ENCODE results near the gene ATXN2L.
"Not testable (repeated sequence)": the region's sequence is repeated elsewhere in the genome, so short reads cannot be mapped to it uniquely, and the experiment has no call there.

The ATXN2L gene

DNA sequence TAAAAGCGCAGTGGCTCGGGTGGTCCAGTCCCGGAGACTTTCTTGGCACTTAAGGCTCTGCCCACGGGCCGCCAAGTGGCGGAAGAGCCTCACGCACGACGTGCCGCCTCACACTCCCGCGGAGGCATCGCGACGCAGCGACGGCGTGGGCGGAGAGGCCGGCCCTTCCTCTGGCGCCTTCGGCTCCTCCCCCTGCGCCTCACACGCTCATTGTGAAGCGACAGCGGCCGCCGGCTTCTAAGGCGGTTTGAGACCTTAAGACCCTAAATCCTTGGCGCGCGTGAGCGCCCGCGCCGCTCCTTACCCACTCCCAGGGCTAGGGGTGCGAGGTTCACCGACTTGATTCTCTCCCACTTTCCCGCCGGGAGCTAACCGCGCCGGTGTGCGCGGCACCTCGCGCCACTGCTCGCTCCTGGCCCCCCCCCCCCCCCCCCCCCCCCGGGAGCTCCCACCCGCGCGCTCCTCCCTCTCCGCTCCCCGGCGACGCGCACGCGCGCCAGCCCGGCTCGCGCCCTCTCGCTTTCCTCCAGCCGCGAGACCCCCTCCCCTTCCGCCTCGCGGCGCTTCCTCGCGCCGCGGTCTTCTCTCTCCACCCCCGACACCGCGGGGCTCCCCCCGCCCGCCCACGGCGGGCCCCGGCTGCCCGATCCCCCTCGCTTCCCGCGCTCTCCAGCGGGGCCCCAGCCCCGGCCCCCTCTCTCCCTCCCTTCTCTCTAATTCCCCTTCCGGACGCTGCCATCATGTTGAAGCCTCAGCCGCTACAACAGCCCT lies at the start of gene ATXN2L:
TSS of gene ATXN2L (plus strand) at position 480 of the 771 bp plus-strand sequence. CDS start at position 741, 261 bp downstream.
- DNase-seq, result peak; percentile 94

DNA sequence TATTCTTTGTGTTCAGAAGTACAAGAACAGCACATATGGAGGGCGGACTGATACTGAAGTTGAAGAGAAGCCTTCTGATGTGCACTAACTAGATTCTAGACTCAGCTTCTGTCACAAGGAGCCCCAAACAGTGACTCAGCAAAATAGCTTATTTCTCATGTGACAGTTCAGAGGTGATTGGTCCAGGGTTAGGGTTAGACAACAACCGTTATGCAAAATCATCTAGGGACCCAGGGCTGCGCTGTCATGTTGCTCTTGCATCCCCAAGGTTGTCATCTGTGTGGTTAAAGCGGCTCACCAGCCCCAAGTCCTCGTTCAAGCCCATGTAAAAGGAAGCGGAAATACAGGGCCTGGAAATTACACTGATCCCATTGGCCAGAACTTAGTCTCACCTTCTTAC lies 41.1 kb upstream of the ATXN2L start:
- not testable (repeated sequence) for DNase-seq

DNA sequence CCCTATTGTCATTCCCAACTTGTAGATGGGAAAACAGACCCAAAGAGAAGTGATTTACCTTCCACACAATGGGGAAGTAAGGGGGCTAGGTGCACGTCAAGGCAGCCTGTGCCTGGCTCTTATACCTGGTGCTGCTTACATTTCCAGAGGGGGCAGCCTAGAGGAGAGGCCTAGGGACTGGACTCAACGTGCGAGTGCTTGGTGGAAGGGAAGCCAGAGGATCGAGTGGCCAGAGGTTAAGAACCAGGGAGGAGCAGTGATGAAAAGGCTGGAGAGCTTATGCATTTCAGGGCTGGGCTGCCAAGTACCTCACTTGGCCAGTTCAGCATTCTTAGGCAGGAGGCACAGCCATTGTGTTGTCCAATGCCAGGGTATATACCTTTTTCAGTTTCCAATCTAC lies 40.4 kb upstream of the ATXN2L start:
- DNase-seq, result not testable (repeated sequence)

DNA sequence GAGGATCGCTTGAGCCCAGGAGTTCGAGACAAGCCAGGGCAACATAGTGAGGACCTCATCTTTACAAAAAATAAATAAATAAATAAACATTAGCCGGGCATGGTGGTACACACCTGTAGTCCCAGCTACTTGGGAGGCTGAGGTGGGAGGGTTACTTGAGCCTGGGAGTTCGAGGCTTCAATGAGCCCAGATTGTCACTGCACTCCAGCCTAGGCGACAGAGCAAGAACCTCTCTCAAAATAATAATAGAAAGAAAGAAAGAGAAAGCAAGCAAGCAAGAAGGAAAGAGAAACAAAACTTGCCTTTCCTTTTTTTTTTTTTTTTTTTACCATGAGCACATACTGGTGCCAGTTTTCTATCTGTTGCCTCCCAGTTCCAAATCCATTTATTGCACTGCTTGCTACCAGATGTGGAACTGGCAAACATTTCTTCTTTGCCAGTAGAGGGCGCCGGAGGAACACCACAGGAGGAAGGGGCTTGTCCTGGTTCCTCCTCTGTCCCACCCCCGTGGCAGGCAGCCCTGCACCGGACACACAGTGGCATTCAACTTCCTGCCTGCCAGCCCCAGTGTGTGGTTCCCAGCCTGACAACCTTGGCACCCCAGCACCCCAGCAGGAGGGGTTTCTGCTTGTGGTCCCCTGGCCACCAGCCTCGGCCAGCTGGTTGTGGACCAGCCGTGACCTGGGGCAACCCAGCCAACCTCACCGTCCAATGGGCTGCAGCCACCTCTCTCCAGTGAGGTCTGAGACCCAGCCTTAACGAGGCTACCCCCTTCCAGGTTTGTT lies 20.4 kb upstream of the ATXN2L start:
- not testable (repeated sequence) for DNase-seq

DNA sequence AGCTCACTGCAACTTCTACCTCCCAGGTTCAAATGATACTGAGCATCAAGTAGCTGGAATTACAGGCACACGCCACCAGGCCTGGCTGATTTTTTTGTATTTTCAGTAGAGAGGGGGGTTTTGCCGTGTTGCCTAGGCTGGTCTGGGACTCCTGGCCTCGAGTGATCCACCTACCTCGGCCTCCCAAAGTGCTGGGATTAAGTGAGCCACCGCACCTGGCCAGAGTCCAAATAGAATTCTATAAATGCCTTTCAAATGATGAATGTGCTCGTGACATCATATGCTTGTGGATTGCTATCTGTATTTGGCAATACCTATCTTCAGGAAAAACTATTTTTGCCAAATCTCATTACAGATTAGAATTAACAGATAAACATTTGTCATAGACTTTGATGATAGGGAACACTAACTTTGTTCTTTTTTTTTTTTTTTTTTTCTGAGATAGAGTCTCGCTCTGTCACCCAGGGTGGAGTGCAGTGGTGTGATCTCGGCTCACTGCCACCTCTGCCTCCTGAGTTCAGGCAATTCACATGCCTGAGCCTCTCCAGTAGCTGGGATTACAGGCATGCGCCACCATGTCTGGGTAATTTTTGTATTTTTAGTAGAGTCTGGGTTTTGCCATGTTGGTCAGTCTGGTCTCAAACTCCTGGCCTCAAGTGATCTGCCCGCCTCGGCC lies 15.2 kb upstream of the ATXN2L start:
- DNase-seq, result not testable (repeated sequence)

- no peak for DNase-seq
Measured at GRCh38 chr16:28820016-28820415, 2.8 kb upstream of the ATXN2L start.

- not testable (repeated sequence) for DNase-seq
Measured at GRCh38 chr16:28820546-28820945, 2.3 kb upstream of the ATXN2L start.

GRCh38 chr16:28821874-28822519 lies 802 bp upstream of the ATXN2L start:
- no peak for DNase-seq

- no peak for DNase-seq
Measured at GRCh38 chr16:28823291-28823872, 583 bp downstream of the ATXN2L start.

- DNase-seq, result peak; percentile 96
Measured at GRCh38 chr16:28823873-28824716, 1.3 kb downstream of the ATXN2L start.

DNA sequence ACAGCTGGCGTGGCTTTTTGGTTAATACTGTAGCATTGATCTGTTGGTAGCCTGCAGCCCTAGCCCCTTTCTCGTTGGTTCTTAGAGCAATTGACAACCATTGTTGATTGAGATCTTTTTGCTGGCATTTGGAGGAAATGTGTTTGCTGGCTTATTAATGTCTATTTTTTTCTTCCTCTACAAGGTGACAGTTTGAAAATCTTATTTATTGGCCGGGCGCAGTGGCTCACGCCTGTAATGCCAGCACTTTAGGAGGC lies 1.8 kb downstream of the ATXN2L start:
- DNase-seq, result no peak

- DNase-seq, result no peak
Measured at GRCh38 chr16:28826141-28826540, 3.3 kb downstream of the ATXN2L start.

GRCh38 chr16:28829747-28830146 lies 6.9 kb downstream of the ATXN2L start:
- no peak for DNase-seq

- no peak for DNase-seq
Measured at GRCh38 chr16:28830531-28830930, 7.7 kb downstream of the ATXN2L start.

- DNase-seq, result no peak
Measured at GRCh38 chr16:28834349-28834748, 11.6 kb downstream of the ATXN2L start.

GRCh38 chr16:28834873-28835863 lies 12.4 kb downstream of the ATXN2L start:
- DNase-seq, result no peak

- DNase-seq, result no peak
Measured at GRCh38 chr16:28835864-28836760, 13.3 kb downstream of the ATXN2L start.

- no peak for DNase-seq
Measured at GRCh38 chr16:28836761-28837064, 13.9 kb downstream of the ATXN2L start.

GRCh38 chr16:28837672-28838557 lies 15.1 kb downstream of the ATXN2L start:
- no peak for DNase-seq
